Common myeloid progenitor, CD34-positive (primary cell): ENCODE data around the gene PLEKHA6.
A peak's percentile ranks its signal among the peaks of the same experiment; 100 is the strongest.

Source experiments
- CTCF ChIA-PET: fragments of 350-600 bp; sonication (Branson Sonifier 250); formaldehyde crosslinking; loops from one replicate; lab custom pipeline; 2021; ENCODE audit warnings: antibody characterized with exemption; lab: Charles Lee
- POLR2A ChIA-PET: fragments of 350-600 bp; sonication (Branson Sonifier 250); formaldehyde crosslinking; loops from one replicate; lab custom pipeline; 2021; ENCODE audit warnings: antibody characterized with exemption; lab: Charles Lee
- DNase-seq, 3 donors: peaks; one replicate each; pipeline versions ENCODE4 v3.0.0 to v3.0.0-alpha.2; 2013
- H3K27ac ChIP-seq, 2 experiments: 1 replicate in 1 of 2; 2 replicates in 1 of 2; pipeline ENCODE4 v1.7.0; 2013; ENCODE audit warnings: inconsistent platforms in 2 of 2, low read length in 2 of 2, mild to moderate bottlenecking in 2 of 2, low read depth in 1 of 2, moderate library complexity in 1 of 2; ENCODE audit not compliant: severe bottlenecking in 2 of 2, insufficient read depth in 1 of 2, poor library complexity in 1 of 2
- H3K27me3 ChIP-seq, 5 experiments: replicated peaks in 2 of 5; 1 replicate in 3 of 5; 2 replicates in 2 of 5; pipeline versions ENCODE4 v1.6.1 to v1.7.0; 2013; ENCODE audit warnings: low read length in 4 of 5, mild to moderate bottlenecking in 2 of 5, moderate library complexity in 2 of 5, inconsistent platforms in 1 of 5; ENCODE audit not compliant: insufficient read depth in 5 of 5, control insufficient read depth in 4 of 5
- H3K36me3 ChIP-seq, 4 experiments: 1 replicate in 2 of 4; 2 replicates in 2 of 4; pipeline versions ENCODE4 v1.6.1 to v1.7.0; 2013; ENCODE audit warnings: low read length in 3 of 4, control low read depth in 1 of 4, mild to moderate bottlenecking in 1 of 4; ENCODE audit not compliant: control insufficient read depth in 4 of 4, insufficient read depth in 4 of 4
- H3K4me1 ChIP-seq, 4 experiments: 1 replicate in 3 of 4; 2 replicates in 1 of 4; pipeline versions ENCODE4 v1.6.1 to v1.7.1; 2013; ENCODE audit warnings: low read length in 3 of 4, mild to moderate bottlenecking in 3 of 4, control low read depth in 1 of 4, inconsistent platforms in 1 of 4, moderate library complexity in 1 of 4; ENCODE audit not compliant: control insufficient read depth in 4 of 4, insufficient read depth in 4 of 4; ENCODE audit errors: control extremely low read depth in 1 of 4
- H3K4me3 ChIP-seq, 7 experiments: 1 replicate in 4 of 7; 2 replicates in 3 of 7; pipeline versions ENCODE4 v1.5.1 to v1.7.0; 2013; ENCODE audit warnings: mild to moderate bottlenecking in 7 of 7, low read length in 6 of 7, moderate library complexity in 6 of 7, inconsistent platforms in 2 of 7, low read depth in 2 of 7, control low read depth in 1 of 7; ENCODE audit not compliant: insufficient read depth in 4 of 7, control insufficient read depth in 1 of 7; ENCODE audit errors: extremely low read depth in 1 of 7
- H3K9me3 ChIP-seq, 5 experiments: 1 replicate in 4 of 5; 2 replicates in 1 of 5; pipeline versions ENCODE4 v1.6.1 to v1.7.1; 2013; ENCODE audit warnings: low read length in 4 of 5, mild to moderate bottlenecking in 2 of 5, inconsistent platforms in 1 of 5, low read depth in 1 of 5, moderate library complexity in 1 of 5; ENCODE audit not compliant: control insufficient read depth in 4 of 5, insufficient read depth in 2 of 5; ENCODE audit errors: control extremely low read depth in 1 of 5
- WGBS: methylation state at CpG from one replicate; pipeline ENCODE4 v1.1.5; 2013; ENCODE audit not compliant: insufficient coverage; 5-methylcytosine and 5-hydroxymethylcytosine counted together

Gene PLEKHA6

DNA sequence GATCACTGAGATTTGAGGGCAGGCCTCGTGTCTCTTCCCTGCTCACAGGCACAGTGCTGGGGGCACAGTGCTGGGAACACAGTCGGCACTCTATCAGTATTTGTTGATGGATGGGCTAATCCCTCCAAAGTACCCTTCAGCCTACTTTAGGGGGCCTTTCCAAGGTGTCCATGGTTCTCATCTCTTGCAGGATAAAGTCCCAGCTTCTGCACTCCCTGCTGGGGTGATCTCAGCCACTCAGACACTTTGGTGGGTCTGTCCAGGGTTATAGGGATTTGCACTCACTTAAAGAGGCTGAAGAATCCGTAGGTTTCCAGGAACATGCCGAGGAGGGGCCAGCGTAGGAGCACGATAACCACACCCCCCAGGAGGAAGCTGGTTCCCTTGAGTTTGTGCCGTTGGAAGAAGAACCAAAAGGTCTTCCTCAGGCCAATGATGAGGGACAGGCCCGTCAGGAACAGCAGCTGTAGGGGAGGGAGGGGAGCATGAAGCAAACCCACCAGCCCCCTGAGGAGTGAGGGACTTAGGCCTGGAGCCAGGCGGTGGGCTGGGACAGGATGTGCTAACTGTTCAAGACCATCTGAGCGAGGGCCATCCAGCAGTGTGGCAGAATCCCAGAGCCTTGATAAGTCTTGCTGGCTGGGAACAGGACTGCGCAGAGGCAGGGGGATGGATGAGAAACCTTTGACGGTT is 158.2 kb downstream of the PLEKHA6 start:
- DNase-seq = no peak
- Histone ChIP-seq H3K27me3 (no peaks in the 10 kb centered on the region), H3K9me3 (no peaks in the 10 kb centered on the region), H3K27ac (no peak overlapping the region), H3K36me3 (no peaks in the 10 kb centered on the region), H3K4me1 (peaks cover 0 to 3% (median 0%) of the 10 kb centered on the region in 4 experiments), H3K4me3 (no peak overlapping the region)
- CTCF ChIA-PET = interaction anchor here (1.9 kb wide), 1 partner anchor 39 kb away, joined by 7 read pairs; no protein-coding TSS in a partner anchor
- POLR2A ChIA-PET = interaction anchor here (0.5 kb wide), 1 partner anchor 44 kb away, joined by 4 read pairs; no protein-coding TSS in a partner anchor
- 94% methylated on average over 9 of the region's 12 CpGs for WGBS

DNA sequence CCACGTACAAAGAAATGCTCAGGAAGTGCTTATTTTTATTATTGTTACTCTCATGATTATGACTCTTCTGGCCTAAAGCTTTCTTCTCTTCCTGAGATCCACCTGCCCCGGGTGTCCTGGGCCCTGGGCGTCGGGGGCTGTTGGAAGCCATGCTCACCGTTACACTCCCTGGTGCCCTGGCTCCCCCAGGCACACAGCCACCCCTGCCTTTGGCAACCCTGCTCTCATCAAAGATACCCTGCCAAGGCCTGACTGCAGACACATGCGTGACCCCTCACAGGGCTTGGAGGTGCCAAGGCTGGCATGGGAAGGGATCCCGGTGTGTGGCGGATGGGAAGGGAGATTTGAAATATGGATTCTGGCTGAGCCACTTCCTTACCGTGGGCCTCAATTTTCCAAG is 160.2 kb downstream of the PLEKHA6 start:
- H3K4me1 ChIP-seq = peaks cover 0 to 8% (median 5%) of the 10 kb centered on the region in 4 experiments
- DNase-seq = no peak
- H3K36me3 ChIP-seq = no peaks in the 10 kb centered on the region
- POLR2A ChIA-PET = interaction anchor here (0.6 kb wide), 1 partner anchor 1814 kb away, joined by 3 read pairs; no protein-coding TSS in a partner anchor
- no peaks in the 10 kb centered on the region for H3K9me3 ChIP-seq
- no peak overlapping the region for H3K4me3 ChIP-seq
- H3K27me3 ChIP-seq = no peaks in the 10 kb centered on the region
- CTCF ChIA-PET = interaction anchor here (1.3 to 4.7 kb wide), 4 partner anchors 7 to 164 kb away, joined by 3 to 79 read pairs (median 16); partner anchors contain the start of gene REN
- WGBS = 92% methylated on average over 5 of the region's 9 CpGs
- no peak overlapping the region for H3K27ac ChIP-seq

DNA sequence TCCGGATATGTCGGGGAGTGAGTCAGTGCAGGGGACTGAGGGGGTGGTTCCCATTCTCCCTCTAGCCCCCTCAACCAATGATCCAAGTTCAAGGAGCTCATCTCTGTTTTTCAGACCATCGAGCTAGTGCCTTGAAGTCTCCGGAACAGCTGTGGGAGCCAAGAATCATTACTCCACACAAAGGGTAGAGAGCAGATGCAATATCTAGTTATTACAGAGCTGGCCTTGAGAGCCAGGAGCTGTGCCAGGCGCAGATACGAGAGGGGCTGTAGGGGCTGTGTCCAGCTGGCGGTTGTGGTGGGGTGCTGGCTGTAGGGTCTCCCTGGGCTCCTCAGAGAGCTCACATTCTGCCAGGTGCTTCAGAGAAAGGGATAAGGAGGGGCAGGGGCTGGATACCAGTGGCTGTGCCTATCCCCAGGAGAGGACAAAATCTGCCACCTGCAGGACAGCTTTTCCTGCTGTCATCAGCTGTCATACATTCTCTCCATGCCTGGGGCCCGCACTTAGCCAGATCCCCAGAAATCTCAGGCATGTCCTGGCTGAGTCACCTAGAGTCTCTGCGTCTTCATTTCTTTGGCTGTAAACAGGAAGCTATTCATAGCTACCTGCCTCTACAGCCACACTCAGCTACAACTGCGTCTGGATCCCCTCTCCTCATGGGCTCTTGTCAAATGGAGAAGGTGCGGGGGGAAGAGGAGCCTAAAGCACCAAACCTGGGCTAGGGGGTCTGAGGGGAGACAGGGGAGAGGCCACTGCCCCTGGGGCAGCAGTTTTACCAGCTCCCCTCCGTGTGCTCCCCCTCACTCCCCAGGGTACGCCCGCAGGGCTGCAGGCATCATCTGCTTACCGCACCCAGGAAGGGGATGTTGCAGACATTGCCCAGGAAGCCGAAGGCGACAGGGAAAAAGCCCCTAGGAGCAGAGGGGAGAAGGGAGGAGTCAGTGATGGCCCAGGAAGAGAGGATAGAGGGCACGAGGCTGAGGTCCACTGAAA is 161.1 kb downstream of the PLEKHA6 start:
- ChIA-PET CTCF (interaction anchor here (0.9 to 4.7 kb wide), 13 partner anchors 8 to 170 kb away, joined by 3 to 79 read pairs (median 4); partner anchors contain the start of genes PLEKHA6 and REN), POLR2A (no interaction called here)
- H3K27ac ChIP-seq = no peak overlapping the region
- H3K27me3 ChIP-seq = no peaks in the 10 kb centered on the region
- peak in 2 of 3 donors; percentile 31 to 41 for DNase-seq
- H3K9me3 ChIP-seq = no peaks in the 10 kb centered on the region
- peaks cover 0 to 18% (median 10%) of the 10 kb centered on the region in 4 experiments for H3K4me1 ChIP-seq
- 83% methylated on average over 10 of the region's 18 CpGs for WGBS
- H3K4me3 ChIP-seq = no peak overlapping the region
- no peaks in the 10 kb centered on the region for H3K36me3 ChIP-seq

DNA sequence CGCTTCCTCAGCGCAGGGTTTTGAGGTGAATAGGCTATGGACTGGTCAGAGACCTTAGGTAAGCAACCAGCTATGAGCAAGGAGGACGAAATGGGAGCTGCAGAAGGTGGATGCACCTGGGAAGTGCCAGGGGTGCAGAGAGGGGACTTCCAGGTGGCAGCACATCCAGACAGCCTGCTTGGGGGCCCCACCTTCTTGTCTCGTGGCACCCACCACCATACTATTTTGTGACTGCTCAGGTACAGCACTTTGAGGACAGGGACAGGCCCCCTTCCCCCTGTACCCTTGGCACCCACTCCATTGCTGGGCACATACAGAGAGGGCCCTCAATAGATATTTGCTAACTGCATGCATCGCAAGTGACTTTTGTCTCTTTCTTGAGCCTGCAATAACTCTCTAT is 162.7 kb downstream of the PLEKHA6 start:
- H3K9me3 ChIP-seq = no peaks in the 10 kb centered on the region
- 90% methylated on average over 5 of the region's 5 CpGs for WGBS
- no peaks in the 10 kb centered on the region for H3K27me3 ChIP-seq
- no peaks in the 10 kb centered on the region for H3K36me3 ChIP-seq
- CTCF ChIA-PET = interaction anchor here (2.8 to 4.7 kb wide), 2 partner anchors 10 to 34 kb away, joined by 26 to 79 read pairs; partner anchors contain the start of gene REN
- H3K4me1 ChIP-seq = peaks cover 0 to 18% (median 10%) of the 10 kb centered on the region in 4 experiments
- no peak overlapping the region for H3K4me3 ChIP-seq
- POLR2A ChIA-PET = no interaction called here
- DNase-seq = no peak
- no peak overlapping the region for H3K27ac ChIP-seq

DNA sequence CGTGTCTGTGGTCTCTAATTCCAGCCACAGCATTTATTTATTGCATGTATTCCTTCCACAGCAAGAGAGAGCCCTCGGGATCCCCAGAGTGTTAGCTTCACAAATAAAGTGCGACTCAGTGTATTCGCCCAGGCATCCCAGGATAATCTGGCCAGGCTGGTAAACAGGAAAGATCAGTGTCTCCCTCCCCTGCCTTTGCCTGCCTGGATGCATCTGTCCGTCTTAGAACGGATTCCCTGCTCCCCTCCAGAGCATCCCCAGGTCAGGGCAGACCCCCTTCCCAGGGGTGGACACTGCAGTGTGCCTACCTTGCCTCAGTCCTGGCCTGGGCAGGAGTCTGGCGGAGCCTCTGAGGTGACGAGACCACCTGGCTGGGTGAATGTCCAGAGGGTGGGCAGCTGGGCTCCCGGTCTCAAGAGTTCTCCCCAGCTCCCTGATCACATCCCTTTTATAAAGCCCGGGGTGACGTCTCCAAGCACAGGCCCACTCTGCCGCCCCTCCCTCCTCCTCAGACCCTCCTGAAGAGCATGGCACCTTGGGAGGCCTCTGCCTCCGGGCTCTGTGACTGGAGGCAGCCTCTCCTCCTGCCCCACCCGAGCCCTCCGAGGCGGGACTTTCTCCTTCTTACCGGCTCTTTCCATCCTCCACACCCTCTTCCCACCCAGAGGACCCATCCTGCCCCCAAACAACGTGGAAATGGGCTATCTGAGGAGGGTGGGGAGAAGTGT is 163.5 kb downstream of the PLEKHA6 start, which contains the start of gene KISS1:
KISS1 (minus strand) TSS at position 424 of the 728 bp plus-strand sequence. CDS start 3,615 bp downstream, outside the sequence.
- no peak for DNase-seq
- H3K36me3 ChIP-seq = no peaks in the 10 kb centered on the region
- H3K27ac ChIP-seq = no peak within 1 kb of the TSS
- POLR2A ChIA-PET = no interaction called here
- peaks cover 0 to 23% (median 11%) of the 10 kb centered on the region in 4 experiments for H3K4me1 ChIP-seq
- no peak within 1 kb of the TSS for H3K4me3 ChIP-seq
- no peaks in the 10 kb centered on the region for H3K9me3 ChIP-seq
- WGBS = 93% methylated on average over 12 of the region's 18 CpGs
- no peaks in the 10 kb centered on the region for H3K27me3 ChIP-seq
- CTCF ChIA-PET = interaction anchor here (4.7 kb wide), 1 partner anchor 33 kb away, joined by 79 read pairs; the partner anchor contains the start of gene REN

DNA sequence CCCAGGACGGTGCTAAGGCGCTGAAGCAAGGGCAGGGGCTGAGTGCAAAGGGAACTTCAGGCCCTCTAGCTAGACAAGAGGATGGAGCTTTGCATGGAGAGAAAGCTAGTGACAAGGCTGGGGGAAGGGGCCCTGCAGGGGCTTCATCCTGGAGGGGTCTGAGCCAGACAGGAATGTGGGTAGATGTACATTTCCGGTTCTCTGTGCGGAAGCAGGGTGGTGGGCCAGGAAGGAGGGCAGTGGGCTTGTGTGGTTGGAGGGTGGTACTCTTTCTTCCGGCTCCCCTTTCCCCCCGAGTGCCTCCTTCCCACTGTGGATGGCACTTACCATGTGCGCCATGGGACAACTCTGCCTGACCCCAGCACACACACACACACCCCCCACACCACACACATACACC is 165.0 kb downstream of the PLEKHA6 start:
- H3K4me3 ChIP-seq = no peak overlapping the region
- 13% methylated on average over 2 of the region's 7 CpGs for WGBS
- H3K27me3 ChIP-seq = no peaks in the 10 kb centered on the region
- H3K9me3 ChIP-seq = no peaks in the 10 kb centered on the region
- ChIA-PET POLR2A (interaction anchor here (0.7 kb wide), 1 partner anchor 33 kb away, joined by 5 read pairs; no protein-coding TSS in a partner anchor), CTCF (interaction anchor here (0.8 to 11.4 kb wide), 6 partner anchors 12 to 168 kb away, joined by 3 to 180 read pairs (median 4); partner anchors contain the start of genes GOLT1A and REN)
- DNase-seq = peak in 2 of 3 donors; percentile 28 to 46
- H3K27ac ChIP-seq = no peak overlapping the region
- H3K36me3 ChIP-seq = no peaks in the 10 kb centered on the region
- H3K4me1 ChIP-seq = peaks cover 5 to 35% (median 22%) of the 10 kb centered on the region in 4 experiments
